T follicular helper cell (primary cell): ENCODE measurements around the gene AKR1B1.
"Not testable (repeated sequence)": the region's sequence is repeated elsewhere in the genome, so short reads cannot be mapped to it uniquely, and the experiment has no call there.

ENCODE experiments used
- DNase-seq: peaks from one replicate; pipeline ENCODE4 v3.0.0-alpha.2; 2020; ENCODE audit warnings: low read depth
- total RNA-seq, 2 experiments: gene quantifications; one replicate each; lab custom pipeline; 2026; lab: John Stamatoyannopoulos, UW

The AKR1B1 gene
- 65.4 to 67.0 reads per million in 2 experiments for total RNA-seq

DNA sequence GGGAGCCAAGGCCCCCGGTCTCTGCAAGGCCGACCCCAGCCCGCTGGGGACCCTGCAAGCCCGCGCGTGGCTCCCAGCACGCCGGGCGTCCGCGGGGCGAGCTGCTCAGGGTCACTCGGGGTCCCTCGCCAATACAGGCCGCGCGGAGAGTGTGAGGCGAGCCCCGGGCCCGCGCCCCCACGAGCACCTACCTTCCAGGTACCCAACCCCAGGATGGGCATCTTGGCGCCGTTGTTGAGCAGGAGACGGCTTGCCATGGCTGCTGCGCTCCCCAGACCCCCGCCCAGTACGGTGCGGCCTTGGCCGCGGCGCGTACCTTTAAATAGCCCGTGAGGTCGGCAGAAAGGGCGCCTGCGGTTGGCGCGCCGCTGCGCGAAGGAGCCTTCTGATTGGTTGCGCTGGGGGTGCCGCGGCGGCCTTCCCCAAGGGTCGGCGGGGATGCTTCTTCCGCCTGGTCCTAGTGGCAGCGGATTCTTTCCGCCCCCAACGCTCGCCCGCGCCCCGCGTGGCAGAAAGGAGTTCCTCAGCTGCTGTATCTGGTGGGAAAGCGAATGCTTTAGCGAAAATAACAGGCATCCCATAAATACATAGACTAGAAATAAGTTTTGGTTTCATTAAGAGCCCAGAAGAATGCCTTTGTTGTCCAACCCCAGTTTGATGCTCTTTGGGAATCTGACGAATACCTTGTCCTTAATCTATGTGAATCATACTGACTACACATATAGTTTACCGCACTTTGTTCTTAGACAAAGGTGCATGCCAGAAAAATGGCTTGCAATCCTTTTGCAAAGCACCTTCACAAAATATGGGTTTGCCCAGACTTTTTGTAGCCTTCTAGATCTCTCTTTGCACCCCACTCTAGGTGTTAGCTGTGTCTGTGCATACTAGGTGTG lies at the start of gene AKR1B1:
Gene AKR1B1, minus strand, starts transcription at position 295 of the 893 bp plus-strand sequence. Its CDS starts 38 bp downstream, at position 257.
- peak; percentile 62 for DNase-seq

DNA sequence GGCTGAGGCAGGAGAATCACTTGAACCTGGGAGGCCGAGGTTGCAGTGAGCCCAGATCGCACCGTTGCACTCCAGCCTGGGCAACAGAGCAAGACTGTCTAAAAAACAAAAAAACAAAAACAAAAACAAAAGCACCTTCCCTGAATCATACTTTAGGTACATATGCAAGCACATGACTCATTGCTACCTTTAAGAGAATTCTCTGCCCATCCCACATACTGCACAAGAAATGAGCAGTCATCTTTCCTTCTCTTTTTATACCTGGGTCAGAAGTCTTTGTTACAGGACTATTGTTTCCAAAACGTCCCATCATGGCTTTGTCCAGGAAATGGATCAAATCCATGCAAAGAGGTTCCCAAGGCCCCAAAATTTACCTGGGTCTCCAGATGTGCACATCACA lies 47.0 kb upstream of the AKR1B1 start:
- no peak for DNase-seq

DNA sequence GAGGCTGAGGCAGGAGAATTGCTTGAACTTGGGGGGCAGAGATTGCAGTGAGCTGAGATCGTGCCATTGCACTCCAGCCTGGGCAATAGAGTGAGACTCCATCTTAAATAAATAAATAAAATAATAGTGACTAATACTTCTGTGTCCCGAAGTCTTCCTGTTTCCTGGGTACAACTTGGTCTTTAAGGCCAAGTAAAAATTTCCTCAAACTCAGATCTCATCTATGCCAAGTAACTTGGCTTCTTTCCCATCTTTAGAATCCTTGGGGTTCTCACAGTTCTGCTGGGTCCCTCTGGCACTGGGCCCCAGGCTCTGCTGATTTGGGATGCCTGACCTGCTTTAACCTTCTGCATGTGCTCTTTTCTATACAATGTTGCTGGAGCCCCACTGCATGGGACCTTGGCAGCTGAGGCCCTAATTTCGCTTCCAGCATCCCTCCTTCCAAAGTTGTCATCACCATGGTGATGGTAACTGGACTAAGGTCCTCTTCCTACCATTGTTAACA lies 45.8 kb upstream of the AKR1B1 start:
- no peak for DNase-seq

DNA sequence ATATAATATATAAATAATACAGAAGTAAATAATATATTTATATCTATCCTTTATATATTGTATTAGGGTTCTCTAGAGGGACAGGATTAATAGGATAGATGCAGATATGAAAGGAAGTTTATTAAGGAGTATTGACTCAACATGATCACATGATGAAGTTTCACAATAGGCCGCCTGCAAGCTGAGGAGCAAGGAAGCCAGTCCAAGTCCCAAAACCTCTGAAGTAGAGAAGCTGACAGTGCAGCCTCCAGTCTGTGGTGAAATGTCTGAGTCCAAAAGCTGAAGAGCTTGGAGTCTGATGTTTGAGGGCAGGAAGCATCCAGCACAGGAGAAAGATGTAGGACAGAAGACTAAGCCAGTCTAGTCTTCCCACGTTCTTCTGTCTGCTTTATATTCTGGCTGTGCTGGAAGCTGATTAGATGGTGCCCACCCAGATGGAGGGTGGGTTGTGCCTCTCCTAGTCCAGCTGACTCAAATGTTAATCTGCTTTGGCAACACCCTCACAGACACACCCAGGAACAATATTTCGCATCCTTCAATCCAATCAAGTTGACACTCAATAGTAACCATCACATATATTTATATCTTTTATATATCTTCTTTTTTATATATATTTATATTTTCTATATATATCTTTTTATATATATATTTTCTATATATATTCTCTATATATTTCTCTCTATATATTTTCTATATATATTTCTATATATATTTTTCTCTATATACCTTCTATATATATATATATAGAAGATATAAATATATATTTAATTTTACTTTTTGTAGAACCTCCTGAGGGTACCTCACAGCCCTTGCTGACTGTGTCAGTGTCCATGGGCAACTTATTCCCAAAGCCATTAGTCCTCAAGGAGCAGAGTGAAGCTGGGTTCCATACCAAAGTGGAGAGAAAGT lies 43.8 kb upstream of the AKR1B1 start:
- no peak for DNase-seq

DNA sequence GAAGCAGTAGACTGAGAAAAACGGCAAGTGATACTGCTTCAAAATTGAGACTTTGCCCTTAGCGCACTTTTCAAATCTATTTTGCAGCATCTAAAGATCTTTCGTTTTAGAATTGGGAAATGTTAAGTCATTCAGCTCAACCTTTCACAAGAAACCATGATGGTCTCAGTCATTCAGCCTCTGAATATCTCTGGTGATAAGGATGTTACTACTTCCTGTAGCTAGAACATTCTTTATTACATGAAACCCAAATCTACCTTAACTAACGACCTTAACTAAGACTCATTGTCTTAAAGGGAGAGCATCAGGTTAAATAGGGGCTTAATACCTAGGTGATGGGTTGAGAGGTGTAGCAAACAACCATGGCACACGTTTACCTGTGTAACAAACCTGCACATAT lies 42.1 kb upstream of the AKR1B1 start:
- DNase-seq, result no peak

DNA sequence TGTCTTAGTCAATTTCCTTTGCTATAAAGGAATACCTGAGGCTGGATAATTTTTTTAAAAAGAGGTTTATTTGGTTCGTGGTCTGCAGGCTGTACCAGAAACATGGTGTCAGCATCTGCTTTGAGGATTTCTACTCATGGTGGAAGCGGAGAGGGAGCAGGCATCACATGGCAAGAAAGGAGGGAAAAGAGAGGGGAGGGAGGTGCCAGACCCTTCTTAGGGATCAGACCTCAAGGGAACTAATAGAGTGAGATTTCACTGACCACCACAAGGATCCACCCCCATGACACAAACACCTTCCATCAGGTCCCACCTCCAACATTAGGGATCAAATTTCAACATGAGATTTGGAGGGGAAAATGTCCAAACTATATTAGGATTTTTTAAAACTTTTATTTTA lies 41.5 kb upstream of the AKR1B1 start:
- no peak for DNase-seq

DNA sequence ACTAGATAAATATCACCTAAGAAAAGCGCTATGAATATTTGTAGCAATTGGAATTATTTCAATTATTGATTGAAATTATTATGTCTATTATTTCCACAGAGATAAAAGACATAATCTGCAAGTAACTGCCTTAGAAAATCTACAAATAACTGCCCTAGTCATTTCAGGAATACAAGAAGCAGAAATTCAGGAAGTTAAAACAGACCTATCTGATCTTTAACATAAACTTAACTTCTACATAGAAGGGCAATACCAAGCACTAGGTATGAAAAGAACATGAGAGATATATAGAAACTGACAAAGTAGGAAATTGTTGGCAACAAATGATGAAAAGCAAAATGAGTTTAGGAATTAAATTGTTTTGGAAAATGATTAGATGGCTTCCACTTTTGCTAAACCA lies 36.6 kb upstream of the AKR1B1 start:
- DNase-seq, result no peak

DNA sequence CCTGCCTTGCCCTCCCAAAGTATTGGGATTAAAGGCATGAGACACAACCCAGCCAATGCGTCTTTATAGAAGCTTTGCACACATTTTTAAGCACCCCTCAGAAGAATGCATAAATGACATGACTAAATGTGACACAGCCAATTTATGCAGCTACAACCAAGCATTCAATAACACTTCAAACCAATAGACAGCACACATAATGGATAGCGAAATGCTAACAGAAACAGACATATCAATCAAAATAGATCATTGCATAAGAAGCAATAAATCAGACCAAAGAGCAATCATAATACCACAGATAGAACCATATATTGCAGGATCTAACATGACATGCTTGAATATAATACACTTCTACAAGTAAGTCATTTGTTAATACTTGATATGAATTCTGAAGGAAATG lies 34.2 kb upstream of the AKR1B1 start:
- DNase-seq, result no peak

DNA sequence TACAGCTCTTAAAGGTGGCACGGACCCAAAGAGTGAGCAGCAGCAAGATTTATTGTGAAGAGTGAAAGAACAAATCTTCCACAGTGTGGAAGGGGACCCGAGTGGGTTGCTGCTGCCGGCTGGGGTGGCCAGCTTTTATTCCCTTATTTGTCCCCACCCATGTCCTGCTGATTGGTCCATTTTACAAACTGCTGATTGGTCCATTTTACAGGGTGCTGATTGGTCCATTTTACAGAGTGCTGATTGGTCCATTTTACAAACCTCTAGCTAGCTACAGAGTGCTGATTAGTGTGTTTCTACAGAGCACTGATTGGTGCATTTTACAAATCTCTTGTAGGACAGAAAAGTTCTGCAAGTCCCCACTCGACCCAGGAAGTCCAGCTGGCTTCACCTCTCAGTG lies 28.8 kb upstream of the AKR1B1 start:
- DNase-seq, result not testable (repeated sequence)

DNA sequence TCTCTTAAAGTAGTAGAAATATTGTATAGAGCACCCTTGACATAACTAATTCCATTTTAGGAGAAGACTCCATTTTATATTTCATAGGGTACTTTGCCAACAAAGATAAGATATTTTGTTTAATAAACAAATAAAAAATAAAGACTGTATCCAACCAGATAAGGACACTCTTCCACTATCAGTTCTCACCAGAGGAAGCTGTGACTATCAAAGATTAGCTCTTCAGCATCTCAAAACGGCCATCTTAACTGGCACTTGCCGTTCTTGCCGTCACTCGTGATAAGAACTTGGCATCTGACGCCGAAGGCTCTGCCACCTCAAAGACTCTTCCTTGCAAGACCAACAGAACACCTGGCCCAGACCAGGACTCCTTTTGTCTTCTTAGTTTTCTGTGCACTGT lies 26.3 kb upstream of the AKR1B1 start:
- DNase-seq, result no peak

DNA sequence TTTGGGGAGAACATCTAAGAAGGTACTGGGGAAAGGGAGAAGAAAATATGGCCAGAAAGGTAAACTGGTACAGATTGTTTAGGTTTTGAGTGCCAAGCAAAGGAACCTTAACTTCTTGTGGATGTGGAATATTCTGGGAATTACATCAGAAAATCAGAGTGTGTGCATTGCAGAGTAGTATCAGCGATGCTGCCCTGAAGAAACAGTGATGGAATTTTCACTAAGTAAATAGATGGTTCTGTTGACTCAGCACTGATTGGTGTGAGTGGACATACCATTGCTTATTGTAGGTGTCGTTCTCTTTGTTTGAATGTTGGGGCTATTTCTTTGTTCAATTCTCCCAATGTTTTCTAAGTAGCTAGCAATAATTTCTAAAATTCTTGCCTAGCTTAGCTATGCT lies 24.4 kb upstream of the AKR1B1 start:
- no peak for DNase-seq

DNA sequence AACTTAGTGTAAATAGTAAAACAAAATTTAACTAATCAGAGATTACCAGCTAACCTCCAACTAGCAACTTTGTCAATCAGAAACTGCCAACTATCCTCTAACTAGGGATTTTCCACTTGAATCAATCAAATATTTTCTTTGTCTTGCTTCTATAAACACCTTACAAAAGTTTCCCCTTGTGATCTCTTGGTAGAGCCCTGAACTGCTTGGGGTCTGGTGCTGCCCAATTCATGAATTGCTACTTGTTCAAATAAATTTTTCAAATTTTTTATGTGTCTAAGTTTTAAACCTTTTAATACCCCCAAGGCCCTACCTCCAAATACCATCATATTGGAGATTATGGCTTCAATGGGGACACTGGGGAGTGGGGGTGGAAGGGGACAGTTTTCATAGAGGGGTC lies 24.0 kb upstream of the AKR1B1 start:
- DNase-seq, result no peak

DNA sequence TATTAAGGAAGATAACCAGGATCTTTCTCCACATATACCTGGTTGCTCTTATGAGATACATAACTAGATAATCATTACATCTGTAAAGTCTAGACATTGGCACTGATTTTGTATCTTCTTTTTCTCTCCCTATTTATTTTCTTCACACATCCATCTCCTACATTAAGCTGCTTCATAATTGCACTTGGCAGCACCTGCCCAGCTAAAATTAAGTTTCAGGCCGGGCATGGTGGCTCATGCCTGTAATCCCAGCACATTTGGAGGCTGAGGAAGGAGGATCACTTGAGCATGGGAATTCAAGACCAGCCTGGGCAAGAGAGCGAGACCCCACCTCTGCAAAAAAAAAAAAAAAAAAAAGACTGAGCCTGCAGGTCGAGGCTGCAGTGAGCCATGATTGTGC lies 22.3 kb upstream of the AKR1B1 start:
- no peak for DNase-seq

DNA sequence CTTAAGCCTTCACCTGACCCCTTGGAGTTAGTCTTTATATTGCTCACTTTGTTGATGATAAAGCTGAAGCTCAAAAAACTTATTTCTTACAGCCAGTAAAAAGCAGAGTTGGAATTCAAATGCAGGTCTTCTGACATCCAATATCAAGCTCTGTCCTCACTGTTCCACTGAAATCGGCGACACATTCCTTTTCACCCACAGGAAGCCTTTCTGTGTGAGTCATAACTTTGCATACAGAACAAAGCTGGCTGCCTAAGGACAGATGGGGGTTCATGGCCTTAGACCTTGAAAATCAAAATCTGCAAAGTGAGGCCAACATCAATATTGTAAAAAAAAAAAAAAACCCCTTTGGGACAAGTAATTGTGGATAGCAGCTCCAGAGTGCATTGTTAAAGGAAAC lies 21.8 kb upstream of the AKR1B1 start:
- no peak for DNase-seq

DNA sequence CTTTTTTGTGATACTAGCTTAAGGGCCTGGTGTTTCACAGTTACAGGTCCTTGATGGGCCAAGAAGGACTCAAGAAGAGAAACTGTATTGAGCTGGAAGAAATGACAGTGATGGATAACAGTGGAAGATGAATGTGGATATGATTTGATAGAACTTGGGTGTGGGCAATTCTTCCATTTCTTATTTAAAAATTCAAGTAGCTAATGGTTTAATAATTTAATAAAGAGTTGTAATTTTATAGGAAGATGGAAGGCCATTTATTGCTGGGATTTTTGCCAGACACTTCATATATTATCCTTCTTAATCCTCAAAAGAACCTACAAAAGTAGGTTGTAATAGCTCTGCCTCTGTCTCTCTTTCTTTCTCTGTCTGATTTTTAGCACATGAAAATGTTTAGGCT lies 21.3 kb upstream of the AKR1B1 start:
- DNase-seq, result no peak

DNA sequence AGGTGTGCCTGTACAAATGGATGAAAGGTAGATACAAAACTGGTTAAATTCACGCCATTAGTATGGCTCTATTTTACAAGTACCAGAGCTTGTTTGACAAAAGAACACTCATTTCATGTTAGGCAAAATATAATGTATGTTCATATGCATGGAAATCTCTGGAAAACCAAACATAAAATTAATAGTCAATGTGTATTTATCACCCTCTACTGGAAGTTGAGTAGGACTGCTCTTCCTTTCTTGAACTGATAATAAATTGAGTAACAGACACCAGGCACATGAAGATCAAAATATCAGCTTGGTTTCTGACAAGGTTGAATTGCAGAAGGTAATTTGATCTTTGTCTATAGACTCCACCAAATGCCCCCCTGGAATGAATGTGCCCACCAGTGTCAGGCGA lies 19.8 kb upstream of the AKR1B1 start:
- no peak for DNase-seq

DNA sequence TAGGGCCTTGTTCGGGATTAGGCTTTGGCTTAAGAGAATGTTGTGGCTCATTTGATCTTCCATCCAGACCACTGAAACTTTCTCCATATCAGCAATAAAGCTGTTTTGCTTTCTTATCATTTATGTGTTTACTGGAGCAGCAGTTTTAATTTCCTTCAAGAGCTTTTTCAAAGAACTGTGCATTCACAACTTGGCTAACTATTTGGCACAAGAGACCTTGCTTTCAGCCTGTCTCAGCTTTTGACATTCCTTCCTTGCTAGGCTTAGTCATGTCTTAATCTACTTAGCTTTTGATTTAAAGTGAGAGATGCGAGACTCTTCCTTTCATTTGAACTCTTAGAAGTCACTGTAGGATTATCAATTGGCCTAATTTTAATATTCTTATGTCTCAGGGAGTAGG lies 19.1 kb upstream of the AKR1B1 start:
- DNase-seq, result no peak

DNA sequence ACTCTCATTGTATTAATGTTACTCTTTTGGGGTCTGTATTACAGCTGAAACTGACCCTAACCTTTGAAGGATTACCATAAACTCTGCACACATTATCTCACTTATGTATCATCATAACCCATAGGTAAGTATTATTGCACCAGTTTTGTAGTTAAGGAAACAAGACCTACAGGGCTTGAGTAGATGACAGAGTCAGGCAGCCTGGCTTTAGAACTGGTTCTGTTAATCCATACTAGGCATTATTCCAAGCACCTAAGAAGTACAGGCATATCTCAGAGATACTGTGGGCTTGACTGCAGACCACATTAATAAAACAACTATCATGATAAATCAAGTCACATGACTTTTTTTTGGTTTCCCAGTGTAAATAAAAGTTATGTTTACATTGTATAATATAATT lies 17.1 kb upstream of the AKR1B1 start:
- DNase-seq, result no peak

DNA sequence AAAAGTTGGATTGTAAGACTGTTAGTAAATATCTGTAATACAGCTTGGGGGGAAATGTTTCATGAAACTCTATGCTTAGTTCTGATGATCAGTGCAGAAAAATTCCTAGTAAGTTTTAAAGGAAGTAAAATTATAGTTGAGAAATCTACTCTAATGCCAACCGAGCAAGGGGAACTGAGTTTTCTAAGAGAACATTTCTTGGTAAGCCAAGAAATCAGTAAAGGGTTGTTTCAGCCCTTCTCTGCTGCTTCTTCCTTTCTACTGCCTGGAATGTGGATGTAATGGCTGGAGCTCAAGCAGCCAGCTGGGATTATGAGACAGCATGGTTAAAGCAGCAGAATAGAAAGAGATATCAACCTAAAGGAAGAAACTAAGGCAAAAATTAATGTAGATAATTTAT lies 15.9 kb upstream of the AKR1B1 start:
- DNase-seq, result no peak

DNA sequence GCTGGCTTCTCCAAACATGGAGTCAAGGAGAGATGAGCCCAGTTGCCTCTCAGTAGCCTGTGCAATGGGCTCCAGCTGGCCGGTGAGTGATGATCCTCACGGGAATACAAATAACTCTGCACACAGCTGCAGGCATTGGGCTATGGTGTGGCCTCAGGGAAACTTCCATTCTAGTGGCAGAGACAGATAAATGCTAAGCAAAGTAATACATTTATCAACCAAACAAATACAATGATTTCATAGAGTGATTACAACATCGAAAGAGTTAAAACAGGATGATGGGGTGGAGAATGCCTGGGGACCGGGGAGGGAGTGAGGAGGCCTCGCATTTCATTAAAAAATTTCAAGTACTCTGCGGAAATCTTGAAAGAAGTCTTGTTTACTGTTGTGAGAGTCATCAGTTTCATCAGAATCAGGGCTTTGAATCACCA lies 15.0 kb upstream of the AKR1B1 start:
- no peak for DNase-seq

DNA sequence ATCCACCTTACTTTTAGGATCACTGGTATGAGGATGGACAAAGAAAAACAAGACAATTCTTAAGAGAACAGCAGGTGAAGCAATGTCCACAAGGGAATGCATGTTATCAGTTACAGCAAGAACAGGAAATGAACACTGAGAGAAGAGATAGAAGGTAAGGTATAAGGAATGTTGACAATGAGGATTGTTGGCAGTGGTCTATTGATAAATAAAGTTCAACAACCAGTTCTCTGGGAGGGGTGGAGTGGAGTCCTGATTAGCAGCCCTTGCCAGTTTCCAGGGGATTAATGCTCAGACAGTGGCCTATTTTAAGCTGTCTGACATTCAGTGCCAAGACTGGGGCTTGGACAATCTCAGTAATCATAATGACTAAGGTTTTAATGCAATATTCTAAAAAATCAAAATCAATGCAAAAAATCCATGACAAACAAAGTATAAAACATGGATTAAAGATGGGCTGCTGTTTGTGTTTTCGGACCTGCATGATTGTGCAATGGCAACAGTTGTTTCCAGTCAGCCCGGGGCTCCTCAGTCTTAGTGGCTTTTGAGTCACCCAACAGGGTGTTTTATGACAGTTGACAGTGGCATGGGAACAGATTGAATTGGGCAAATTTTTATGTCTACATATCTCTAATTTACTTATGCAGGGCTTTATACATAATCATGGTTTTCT lies 13.8 kb upstream of the AKR1B1 start:
- no peak for DNase-seq

DNA sequence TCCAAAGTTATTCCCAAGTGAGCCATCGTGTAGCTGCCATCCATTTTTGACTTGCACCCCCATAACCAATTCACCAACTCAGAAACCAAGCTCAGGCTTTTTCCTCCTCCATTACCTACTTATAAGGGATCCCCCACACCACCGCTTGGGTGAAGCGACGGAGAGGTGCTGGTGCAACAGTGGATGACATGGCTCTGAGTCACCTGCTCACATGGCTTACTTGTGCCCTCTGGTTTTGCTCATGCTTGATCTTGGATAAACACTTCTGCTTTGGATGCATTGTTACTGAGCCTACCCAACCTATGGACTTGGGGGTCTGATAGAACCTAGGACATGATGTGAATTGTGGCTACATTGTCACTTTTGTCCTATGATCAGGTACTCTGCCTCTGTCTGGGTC lies 12.0 kb upstream of the AKR1B1 start:
- no peak for DNase-seq
